Ecto neural progenitor cell (in vitro differentiated cells): ENCODE measurements around the gene HBZ.
"Not testable (repeated sequence)": the region's sequence is repeated elsewhere in the genome, so short reads cannot be mapped to it uniquely, and the experiment has no call there.

ENCODE experiments used
- DNase-seq: peaks from one replicate; pipeline ENCODE4 v3.0.0-alpha.2; 2018; ENCODE audit warnings: low spot score

HBZ gene

GRCh38 chr16:164827-165538 is 12.5 kb downstream of the HBZ start:
- DNase-seq: no peak

GRCh38 chr16:165539-166374 is 13.3 kb downstream of the HBZ start, which contains the start of gene HBM:
Gene HBM (plus strand): TSS chr16:165978. CDS start chr16:165998, 20 bp downstream.
- no peak for DNase-seq

- no peak for DNase-seq
Observed at GRCh38 chr16:166375-167121, 14.1 kb downstream of the HBZ start.

GRCh38 chr16:167122-167690 is 14.8 kb downstream of the HBZ start:
- DNase-seq: no peak

- DNase-seq: no peak
Observed at GRCh38 chr16:168424-168823, 16.0 kb downstream of the HBZ start.

GRCh38 chr16:169014-169413 is 16.6 kb downstream of the HBZ start:
- no peak for DNase-seq

GRCh38 chr16:170088-170507 is 17.7 kb downstream of the HBZ start:
- DNase-seq: not testable (repeated sequence)

- no peak for DNase-seq
Observed at GRCh38 chr16:170788-171187, 18.3 kb downstream of the HBZ start.

- DNase-seq: not testable (repeated sequence)
Observed at GRCh38 chr16:172374-172941, 20.0 kb downstream of the HBZ start, which contains the start of gene HBA2. Gene HBA2 (plus strand): TSS chr16:172876. CDS start chr16:172913, 37 bp downstream.

- not testable (repeated sequence) for DNase-seq
Observed at GRCh38 chr16:173211-173854, 20.9 kb downstream of the HBZ start.

GRCh38 chr16:173928-174769 is 21.7 kb downstream of the HBZ start:
- not testable (repeated sequence) for DNase-seq

GRCh38 chr16:175011-175949 is 22.8 kb downstream of the HBZ start:
- DNase-seq: no peak

GRCh38 chr16:176006-176405 is 23.6 kb downstream of the HBZ start:
- not testable (repeated sequence) for DNase-seq

- not testable (repeated sequence) for DNase-seq
Observed at GRCh38 chr16:176477-177382, 24.3 kb downstream of the HBZ start, which contains the start of gene HBA1. Gene HBA1 (plus strand): TSS chr16:176680. CDS start chr16:176717, 37 bp downstream.

GRCh38 chr16:177394-177822 is 25.0 kb downstream of the HBZ start:
- no peak for DNase-seq

GRCh38 chr16:177981-178667 is 25.7 kb downstream of the HBZ start:
- no peak for DNase-seq

- DNase-seq: no peak
Observed at GRCh38 chr16:178668-179015, 26.2 kb downstream of the HBZ start.
